ENCODE data around the gene GPX1.
"Not testable (repeated sequence)": the region's sequence is repeated elsewhere in the genome, so short reads cannot be mapped to it uniquely, and the experiment has no call there.

The GPX1 gene

DNA sequence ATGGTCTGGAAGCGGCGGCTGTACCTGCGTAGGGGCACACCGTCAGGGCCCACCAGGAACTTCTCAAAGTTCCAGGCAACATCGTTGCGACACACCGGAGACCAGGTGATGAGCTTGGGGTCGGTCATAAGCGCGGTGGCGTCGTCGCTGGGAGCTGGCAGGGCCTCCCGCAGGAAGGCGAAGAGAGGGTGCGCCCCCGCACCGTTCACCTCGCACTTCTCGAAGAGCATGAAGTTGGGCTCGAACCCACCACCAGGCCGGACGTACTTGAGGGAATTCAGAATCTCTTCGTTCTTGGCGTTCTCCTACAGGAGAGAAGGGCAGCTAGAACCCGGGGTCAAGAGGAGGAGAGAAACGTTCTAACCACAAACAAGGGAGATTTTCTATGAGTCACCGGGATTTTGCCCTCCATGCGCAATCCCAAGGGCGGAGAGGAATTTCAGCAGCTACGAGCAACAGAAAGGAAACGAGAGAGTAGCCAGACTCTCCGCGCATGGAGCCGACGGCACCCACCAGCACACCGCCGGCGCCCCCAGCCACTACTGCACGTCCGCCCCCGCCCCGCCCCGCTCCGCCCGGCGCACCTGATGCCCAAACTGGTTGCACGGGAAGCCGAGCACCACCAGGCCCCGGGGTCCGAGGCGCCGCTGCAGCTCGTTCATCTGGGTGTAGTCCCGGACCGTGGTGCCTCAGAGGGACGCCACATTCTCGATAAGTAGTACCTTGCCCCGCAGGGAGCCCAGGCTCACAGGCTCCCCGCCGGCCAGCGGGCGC is 523 bp downstream of the GPX1 start:
- DNase-seq (ENCODE audit: low spot score): peak; percentile 79

DNA sequence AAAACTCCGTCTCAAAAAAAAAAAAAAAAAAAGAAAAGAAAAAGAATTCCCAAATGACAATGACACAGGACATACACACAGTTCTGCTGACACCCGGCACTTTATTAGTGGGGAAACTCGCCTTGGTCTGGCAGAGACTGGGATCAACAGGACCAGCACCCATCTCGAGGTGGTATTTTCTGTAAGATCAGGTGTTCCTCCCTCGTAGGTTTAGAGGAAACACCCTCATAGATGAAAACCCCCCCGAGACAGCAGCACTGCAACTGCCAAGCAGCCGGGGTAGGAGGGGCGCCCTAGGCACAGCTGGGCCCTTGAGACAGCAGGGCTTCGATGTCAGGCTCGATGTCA is 1.1 kb downstream of the GPX1 start:
- not testable (repeated sequence) for DNase-seq (ENCODE audit: low spot score)

DNA sequence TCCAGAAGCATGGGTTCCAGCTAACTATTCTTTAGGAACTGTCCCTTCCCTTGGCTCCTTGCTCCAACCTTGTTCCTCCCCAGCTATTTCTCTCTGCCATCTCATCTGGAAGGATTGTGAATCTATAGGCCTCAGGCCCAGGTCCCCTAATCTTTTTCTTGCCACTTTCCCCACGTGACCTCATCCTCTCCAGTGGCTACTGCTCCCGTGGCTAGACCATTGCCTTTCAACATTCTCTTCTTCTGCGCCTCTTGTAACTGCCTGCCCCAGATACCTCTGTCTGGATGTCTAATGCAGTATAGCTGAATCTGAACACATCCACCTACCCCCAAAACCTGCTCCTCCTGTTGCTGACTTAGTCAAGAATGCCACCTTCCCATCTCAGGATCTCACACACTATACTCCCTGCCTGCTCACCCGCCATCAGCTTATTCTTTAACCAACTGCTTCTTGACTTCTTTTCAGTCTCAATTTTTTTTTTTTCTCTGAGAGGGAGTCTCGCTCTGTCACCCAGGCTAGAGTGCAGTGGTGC is 5.2 kb downstream of the GPX1 start:
- DNase-seq (ENCODE audit: low spot score): no peak

GRCh38 chr3:49352281-49352680 is 5.9 kb downstream of the GPX1 start:
- DNase-seq (ENCODE audit: low spot score): no peak

DNA sequence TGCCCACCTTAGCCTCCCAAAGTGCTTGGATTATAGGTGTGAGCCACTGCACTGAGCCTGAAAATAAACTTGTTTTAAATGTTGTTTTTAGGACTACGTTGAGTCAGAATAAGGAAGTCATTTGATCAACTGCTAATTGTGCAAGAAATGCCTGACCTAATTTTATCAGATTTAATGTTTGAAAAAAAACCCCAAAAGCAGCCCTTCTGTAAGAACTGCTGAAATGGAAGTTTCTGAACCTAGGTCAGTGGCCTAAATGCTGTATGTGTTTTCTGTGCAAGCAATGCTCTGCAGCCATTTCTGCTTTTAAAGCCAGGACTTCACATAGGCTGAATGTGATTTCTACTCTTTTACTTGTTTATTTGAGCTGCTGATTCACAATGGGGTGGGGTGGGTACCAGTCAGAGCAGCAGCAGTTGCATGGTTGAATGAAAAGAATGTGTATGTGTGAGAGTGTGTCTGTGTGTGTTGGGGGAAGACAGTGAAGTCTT is 6.6 kb downstream of the GPX1 start:
- peak; percentile 68 for DNase-seq (ENCODE audit: low spot score)

GRCh38 chr3:49349348-49350114 is 8.6 kb downstream of the GPX1 start:
- no peak for DNase-seq (ENCODE audit: low spot score)

DNA sequence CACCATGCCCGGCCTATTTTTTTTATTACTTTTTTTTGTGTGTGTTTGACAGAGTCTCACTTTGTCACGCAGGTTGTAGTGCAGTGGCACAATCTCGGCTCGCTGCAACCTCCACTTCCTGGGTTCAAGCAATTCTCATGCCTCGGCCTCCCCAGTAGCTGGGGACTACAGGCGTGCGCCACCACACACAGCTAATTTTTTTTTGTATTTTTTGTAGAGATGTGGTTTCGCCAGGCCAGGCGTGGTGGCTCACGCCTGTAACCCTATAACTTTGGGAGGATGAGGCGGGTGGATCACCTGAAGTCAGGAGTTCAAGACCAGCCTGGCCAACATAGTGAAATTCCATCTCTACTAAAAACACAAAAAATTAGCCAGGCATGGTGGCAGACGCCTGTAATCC is 9.8 kb downstream of the GPX1 start:
- DNase-seq (ENCODE audit: low spot score): not testable (repeated sequence)

DNA sequence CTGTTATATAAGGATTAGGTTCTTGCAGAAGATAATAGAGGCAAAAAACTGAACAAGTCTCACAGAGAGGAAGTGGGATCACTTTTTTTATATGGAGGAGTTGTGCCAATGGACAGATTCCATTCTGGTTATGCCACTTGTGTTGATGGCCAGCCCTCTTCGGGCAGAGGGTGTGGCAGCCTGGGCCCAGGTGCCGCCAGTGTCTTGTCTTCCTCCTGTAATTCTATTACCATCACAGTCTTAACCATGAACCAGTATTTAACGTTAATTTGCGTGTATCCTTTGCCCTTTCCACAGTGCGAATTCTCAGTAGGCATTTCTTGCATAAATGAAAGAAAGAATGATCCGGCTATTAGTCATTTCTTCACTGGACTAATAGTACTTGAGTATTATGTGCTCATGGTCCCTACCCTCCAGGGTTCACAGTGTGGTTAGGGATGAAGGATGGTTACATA is 11.3 kb downstream of the GPX1 start:
- DNase-seq (ENCODE audit: low spot score): peak; percentile 39

GRCh38 chr3:49343163-49343562 is 15.0 kb downstream of the GPX1 start:
- DNase-seq (ENCODE audit: low spot score): no peak

DNA sequence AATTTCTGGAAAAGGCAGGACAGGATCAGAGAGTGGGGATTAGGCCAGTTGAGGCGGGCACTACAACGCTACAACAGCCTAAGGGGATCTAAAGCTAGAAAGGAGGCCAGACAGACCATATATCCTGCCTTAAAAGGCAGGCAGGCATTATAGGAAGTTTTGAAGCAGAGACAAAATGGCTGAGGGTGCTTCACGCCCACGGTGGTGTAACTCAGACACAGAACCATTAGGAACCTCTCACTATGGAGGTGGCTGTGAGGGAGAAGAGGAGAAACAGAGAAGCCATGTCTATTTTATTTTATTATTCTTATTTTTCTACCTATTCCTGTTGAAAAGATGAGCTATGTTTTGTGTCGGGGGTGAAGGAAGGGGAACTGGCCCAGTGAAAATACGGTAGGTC is 16.2 kb downstream of the GPX1 start:
- DNase-seq (ENCODE audit: low spot score): no peak

- DNase-seq (ENCODE audit: low spot score): peak; percentile 84
Observed at GRCh38 chr3:49339941-49340800, 18.0 kb downstream of the GPX1 start, which contains the start of gene USP4. Gene USP4 (minus strand): TSS chr3:49340053. CDS start chr3:49340024, 29 bp downstream.

DNA sequence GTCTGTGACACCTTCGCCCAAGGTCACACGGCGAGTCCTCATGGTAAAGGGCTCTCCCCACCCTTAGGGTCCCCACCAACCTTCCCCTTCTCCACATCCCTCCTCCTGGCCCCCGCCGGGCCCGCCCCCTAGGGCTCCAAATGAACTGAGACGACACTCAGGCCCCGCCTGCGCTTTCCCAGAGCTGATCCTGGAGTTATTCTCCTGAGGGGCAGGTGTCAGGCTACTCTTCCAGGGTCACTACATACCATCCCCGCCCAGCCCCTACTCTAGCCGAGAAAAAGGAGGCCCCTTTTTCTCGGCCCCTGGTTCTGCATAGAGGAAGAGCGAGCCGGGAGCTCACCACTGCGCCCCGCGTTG is 18.6 kb downstream of the GPX1 start:
- peak; percentile 17 for DNase-seq (ENCODE audit: low spot score)

- DNase-seq (ENCODE audit: low spot score): no peak
Observed at GRCh38 chr3:49333916-49334633, 24.1 kb downstream of the GPX1 start.

GRCh38 chr3:49333091-49333490 is 25.1 kb downstream of the GPX1 start:
- DNase-seq (ENCODE audit: low spot score): no peak

- no peak for DNase-seq (ENCODE audit: low spot score)
Observed at GRCh38 chr3:49329186-49329585, 29.0 kb downstream of the GPX1 start.

GRCh38 chr3:49328350-49328749 is 29.8 kb downstream of the GPX1 start:
- not testable (repeated sequence) for DNase-seq (ENCODE audit: low spot score)

- no peak for DNase-seq (ENCODE audit: low spot score)
Observed at GRCh38 chr3:49327485-49327884, 30.7 kb downstream of the GPX1 start.

- DNase-seq (ENCODE audit: low spot score): no peak
Observed at GRCh38 chr3:49324768-49325167, 33.4 kb downstream of the GPX1 start.

GRCh38 chr3:49316696-49317457 is 41.3 kb downstream of the GPX1 start:
- DNase-seq (ENCODE audit: low spot score): no peak

GRCh38 chr3:49313896-49314688 is 44.1 kb downstream of the GPX1 start:
- no peak for DNase-seq (ENCODE audit: low spot score)

All from AG08395 (cell line).